Muscle layer of colon (tissue), 2 donors: ENCODE data around the gene CCDC15.
"Not testable (repeated sequence)": the region's sequence is repeated elsewhere in the genome, so short reads cannot be mapped to it uniquely, and the experiment has no call there.

Source experiments
- H3K27ac ChIP-seq: one replicate; pipeline ENCODE4 v1.7.0; 2013; ENCODE audit warnings: low read depth, mild to moderate bottlenecking, low read length, moderate library complexity
- H3K27me3 ChIP-seq, 2 donors: one replicate each; pipeline ENCODE4 v1.7.0; 2013; ENCODE audit warnings: low read length in 2 of 2, mild to moderate bottlenecking in 2 of 2; ENCODE audit not compliant: insufficient read depth in 2 of 2, control insufficient read depth in 1 of 2
- H3K36me3 ChIP-seq: one replicate; pipeline ENCODE4 v1.7.0; 2013; ENCODE audit warnings: mild to moderate bottlenecking, low read length; ENCODE audit not compliant: insufficient read depth
- H3K4me1 ChIP-seq: one replicate; pipeline ENCODE4 v1.7.0; 2013; ENCODE audit warnings: mild to moderate bottlenecking, low read length; ENCODE audit not compliant: insufficient read depth
- H3K4me3 ChIP-seq, 2 donors: one replicate each; pipeline ENCODE4 v1.7.0; 2013; ENCODE audit warnings: low read length in 2 of 2, low read depth in 1 of 2, mild to moderate bottlenecking in 1 of 2, moderate library complexity in 1 of 2
- H3K9ac ChIP-seq: one replicate; pipeline ENCODE4 v1.7.0; 2013; ENCODE audit warnings: low read length
- H3K9me3 ChIP-seq: one replicate; pipeline ENCODE4 v1.7.0; 2013; ENCODE audit warnings: mild to moderate bottlenecking, low read length
- donor health status: abdominal sarcoma.
- donor health status: Adenocarcinoma of cecum.

The CCDC15 gene

GRCh38 chr11:125020342-125020741, 66.3 kb downstream of the CCDC15 start:
- no peak overlapping the region for H3K27ac ChIP-seq

GRCh38 chr11:125022551-125022950, 68.5 kb downstream of the CCDC15 start:
- H3K4me1 ChIP-seq: no peaks in the 10 kb centered on the region
- H3K9me3 ChIP-seq: no peaks in the 10 kb centered on the region
- H3K27me3 ChIP-seq: no peaks in the 10 kb centered on the region
- H3K9ac ChIP-seq: no peak overlapping the region
- no peak overlapping the region for H3K27ac ChIP-seq
- H3K36me3 ChIP-seq: no peaks in the 10 kb centered on the region
- H3K4me3 ChIP-seq: no peak overlapping the region

More at GRCh38 chr11:125020342-125020741, 66.3 kb downstream of the CCDC15 start:
- Histone ChIP-seq H3K36me3 (no peaks in the 10 kb centered on the region), H3K4me1 (no peaks in the 10 kb centered on the region), H3K9me3 (no peaks in the 10 kb centered on the region), H3K27me3 (no peaks in the 10 kb centered on the region), H3K4me3 (no peak overlapping the region), H3K9ac (no peak overlapping the region)

GRCh38 chr11:125025968-125026367, 72.0 kb downstream of the CCDC15 start:
- Histone ChIP-seq H3K4me3 (no peak overlapping the region), H3K4me1 (no peaks in the 10 kb centered on the region), H3K9me3 (no peaks in the 10 kb centered on the region), H3K27me3 (no peaks in the 10 kb centered on the region), H3K27ac (no peak overlapping the region), H3K36me3 (no peaks in the 10 kb centered on the region), H3K9ac (no peak overlapping the region)

GRCh38 chr11:125029431-125029830, 75.4 kb downstream of the CCDC15 start:
- not testable (repeated sequence) for H3K4me1 ChIP-seq, H3K4me3 ChIP-seq, H3K27me3 ChIP-seq, H3K9me3 ChIP-seq, H3K9ac ChIP-seq, H3K27ac ChIP-seq, H3K36me3 ChIP-seq

- no peaks in the 10 kb centered on the region for H3K9me3 ChIP-seq
- H3K4me3 ChIP-seq: no peak overlapping the region
- H3K36me3 ChIP-seq: no peaks in the 10 kb centered on the region
- no peaks in the 10 kb centered on the region for H3K27me3 ChIP-seq
- H3K9ac ChIP-seq: no peak overlapping the region
- no peak overlapping the region for H3K27ac ChIP-seq
- no peaks in the 10 kb centered on the region for H3K4me1 ChIP-seq
Measured at GRCh38 chr11:125036933-125037332, 82.9 kb downstream of the CCDC15 start.

GRCh38 chr11:125049164-125049792, 95.3 kb downstream of the CCDC15 start:
- Histone ChIP-seq H3K9ac (no peak overlapping the region), H3K27ac (no peak overlapping the region), H3K4me1 (no peaks in the 10 kb centered on the region), H3K36me3 (no peaks in the 10 kb centered on the region), H3K9me3 (no peaks in the 10 kb centered on the region), H3K4me3 (no peak overlapping the region), H3K27me3 (no peaks in the 10 kb centered on the region)

- Histone ChIP-seq H3K9me3 (no peaks in the 10 kb centered on the region), H3K9ac (no peak overlapping the region), H3K4me3 (no peak overlapping the region), H3K27me3 (no peaks in the 10 kb centered on the region), H3K36me3 (no peaks in the 10 kb centered on the region), H3K4me1 (no peaks in the 10 kb centered on the region), H3K27ac (no peak overlapping the region)
Measured at GRCh38 chr11:125052047-125052446, 98.0 kb downstream of the CCDC15 start.

- Histone ChIP-seq H3K9ac (no peak overlapping the region), H3K9me3 (no peaks in the 10 kb centered on the region), H3K27ac (no peak overlapping the region), H3K27me3 (no peaks in the 10 kb centered on the region), H3K4me1 (no peaks in the 10 kb centered on the region), H3K36me3 (no peaks in the 10 kb centered on the region), H3K4me3 (no peak overlapping the region)
Measured at GRCh38 chr11:125053167-125053566, 99.2 kb downstream of the CCDC15 start.

- Histone ChIP-seq H3K27me3 (no peaks in the 10 kb centered on the region), H3K27ac (no peak overlapping the region), H3K4me3 (no peak overlapping the region), H3K4me1 (no peaks in the 10 kb centered on the region), H3K36me3 (no peaks in the 10 kb centered on the region), H3K9me3 (no peaks in the 10 kb centered on the region), H3K9ac (no peak overlapping the region)
Measured at GRCh38 chr11:125055107-125055715, 101.2 kb downstream of the CCDC15 start.

GRCh38 chr11:125056111-125056510, 102.1 kb downstream of the CCDC15 start:
- not testable (repeated sequence) for H3K4me1 ChIP-seq, H3K27ac ChIP-seq, H3K9ac ChIP-seq, H3K27me3 ChIP-seq, H3K9me3 ChIP-seq, H3K36me3 ChIP-seq, H3K4me3 ChIP-seq

GRCh38 chr11:125056931-125057692, 103.1 kb downstream of the CCDC15 start:
- no peaks in the 10 kb centered on the region for H3K36me3 ChIP-seq
- H3K27me3 ChIP-seq: no peaks in the 10 kb centered on the region
- no peaks in the 10 kb centered on the region for H3K4me1 ChIP-seq
- no peaks in the 10 kb centered on the region for H3K9me3 ChIP-seq
- H3K9ac ChIP-seq: no peak overlapping the region
- H3K4me3 ChIP-seq: no peak overlapping the region
- H3K27ac ChIP-seq: no peak overlapping the region

GRCh38 chr11:125057693-125058016, 103.7 kb downstream of the CCDC15 start:
- Histone ChIP-seq H3K9me3 (no peaks in the 10 kb centered on the region), H3K4me1 (no peaks in the 10 kb centered on the region), H3K27ac (no peak overlapping the region), H3K4me3 (no peak overlapping the region), H3K27me3 (no peaks in the 10 kb centered on the region), H3K9ac (no peak overlapping the region), H3K36me3 (no peaks in the 10 kb centered on the region)
